Panc1 (cell line): ENCODE results near the gene CDK5RAP2. TPM values are rescaled to one million over a fixed set of nuclear protein-coding genes. Genes with fewer than 3 reads are reported as not detected.
A peak's percentile ranks its signal among the peaks of the same experiment; 100 is the strongest.

Experiments used
- ATAC-seq: fragments of 200-7000 bp; cut with Tn5 transposase; 2 replicates; pipeline ENCODE4 v1.9.1; 2020; ENCODE audit warnings: mild to moderate bottlenecking, moderate library complexity
- BruUV-seq: library from RNA; stranded (reverse); fragments of 400-500 nt; replicated peaks from 2 replicates; lab custom pipeline; 2021; lab: Mats Ljungman, UMichigan
- CTCF ChIA-PET: fragments of 300-600 bp; sonication (Branson Sonifier 250); formaldehyde crosslinking; loops from one replicate; lab custom pipeline; 2022; ENCODE audit warnings: antibody characterized with exemption; lab: Charles Lee
- POLR2A ChIA-PET: fragments of 300-600 bp; sonication (Branson Sonifier 250); formaldehyde crosslinking; loops from one replicate; lab custom pipeline; 2022; ENCODE audit warnings: antibody characterized with exemption; lab: Charles Lee
- DNase-seq: peaks from one replicate; pipeline ENCODE4 v3.0.0-alpha.2; 2010; ENCODE audit warnings: low read depth, low spot score
- H3K27ac ChIP-seq: 2 replicates; pipeline ENCODE4 v1.5.1; 2011; ENCODE audit warnings: mild to moderate bottlenecking, low read length, inconsistent platforms
- H3K27me3 ChIP-seq: fragments of 200-500 bp; sonication (Bioruptor generic); 2 replicates; pipeline ENCODE4 v1.6.0; 2014; ENCODE audit warnings: low read length, inconsistent platforms; ENCODE audit not compliant: control insufficient read depth, insufficient read depth
- H3K36me3 ChIP-seq: fragments of 200-500 bp; sonication (Bioruptor generic); 2 replicates; pipeline ENCODE4 v1.5.1; 2014; ENCODE audit warnings: inconsistent platforms, mild to moderate bottlenecking, low read length, moderate library complexity; ENCODE audit not compliant: control insufficient read depth, insufficient read depth
- H3K4me1 ChIP-seq: 2 replicates; pipeline ENCODE4 v1.5.1; 2011; ENCODE audit warnings: inconsistent platforms, mild to moderate bottlenecking, low read length, moderate library complexity; ENCODE audit not compliant: control insufficient read depth, insufficient read depth
- H3K4me3 ChIP-seq, 2 experiments: 2 replicates each; pipeline ENCODE4 v1.5.1; 2011 to 2012; ENCODE audit warnings: low read depth in 2 of 2, low read length in 2 of 2, mild to moderate bottlenecking in 2 of 2, inconsistent platforms in 1 of 2, moderate library complexity in 1 of 2
- H3K9me3 ChIP-seq: fragments of 200-500 bp; sonication (Bioruptor generic); 2 replicates; pipeline ENCODE4 v1.5.1; 2014; ENCODE audit warnings: low read depth, mild to moderate bottlenecking, inconsistent platforms, low read length, moderate library complexity; ENCODE audit not compliant: control insufficient read depth, insufficient read depth
- CTCF ChIP-seq: fragments of 450-650 bp; IDR thresholded peaks from 2 replicates; pipeline ENCODE4 v1.5.1; 2017; ENCODE audit warnings: mild to moderate bottlenecking
- POLR2AphosphoS5 ChIP-seq: IDR thresholded peaks from 2 replicates; pipeline ENCODE4 v1.6.1; 2012; ENCODE audit warnings: mild to moderate bottlenecking, low read depth, low read length, moderate library complexity
- SIN3A ChIP-seq: IDR thresholded peaks from 2 replicates; pipeline ENCODE4 v1.6.1; 2012; ENCODE audit warnings: low read depth, mild to moderate bottlenecking, low read length, moderate library complexity, borderline replicate concordance; ENCODE audit not compliant: insufficient read depth
- TCF7L2 ChIP-seq: IDR thresholded peaks from 2 replicates; pipeline ENCODE4 v1.6.1; 2011; ENCODE audit warnings: mild to moderate bottlenecking, low read depth, low read length, inconsistent platforms
- in situ Hi-C: cut with HindIII; loops from 2 replicates; pipeline ENCODE4 v1.10.0; 2016; ENCODE audit warnings: low sequenced_read_pairs, low pct_unique_long_range_greater_than_20kb
- intact Hi-C: fragments of 100-400 bp; cut with micrococcal nuclease; formaldehyde crosslinking; loops from one replicate; pipeline ENCODE4 v1.10.0; 2022; ENCODE audit not compliant: unreplicated experiment
- total RNA-seq: library from RNA; stranded (reverse); gene quantifications from one replicate; pipeline ENCODE4 v1.2.1, GENCODE V29; 2021; ENCODE audit not compliant: unreplicated experiment
- TF ChIP-seq, protein P1 (sequence below), 2 experiments: IDR thresholded peaks; 2 replicates each; pipeline ENCODE4 v1.6.1; 2011 to 2012; ENCODE audit warnings: low read depth in 2 of 2, control low read depth in 1 of 2, low read length in 1 of 2, mild to moderate bottlenecking in 1 of 2, moderate library complexity in 1 of 2; ENCODE audit not compliant: insufficient read depth in 1 of 2

The CDK5RAP2 gene
- total RNA-seq, 1 experiment from 2014 or later: 47.7 TPM

DNA sequence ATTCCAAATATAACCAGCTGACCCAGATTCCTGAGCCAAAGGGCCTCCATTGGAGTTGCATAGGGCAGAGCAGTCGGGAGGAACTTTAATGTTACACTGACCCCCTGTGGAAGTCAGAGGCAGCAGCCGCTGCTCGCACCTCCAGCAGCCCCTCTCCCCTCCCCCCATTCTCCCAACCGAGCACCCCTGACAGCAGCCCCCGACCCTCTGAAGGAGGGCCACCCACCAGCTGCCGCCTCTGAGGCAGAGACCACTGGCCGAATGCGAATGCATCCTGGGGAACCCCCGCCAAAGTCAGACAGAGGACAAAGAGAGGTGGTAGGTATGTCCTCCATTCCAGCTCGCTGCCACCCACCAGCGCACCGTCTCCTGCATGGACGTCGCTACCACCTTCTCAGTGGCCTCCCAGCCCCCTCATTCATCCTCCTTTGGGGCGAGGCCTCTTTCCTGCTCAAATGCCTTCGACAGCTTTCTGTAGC is 231.0 kb downstream of the CDK5RAP2 start:
- no TSS peak for BruUV-seq
- no peaks in the 10 kb centered on the region for H3K36me3 ChIP-seq
- TF ChIP-seq CTCF (peak; percentile 76), TCF7L2 (no peak), SIN3A (no peak), POLR2AphosphoS5 (no peak)
- TF ChIP-seq, protein P1, sequence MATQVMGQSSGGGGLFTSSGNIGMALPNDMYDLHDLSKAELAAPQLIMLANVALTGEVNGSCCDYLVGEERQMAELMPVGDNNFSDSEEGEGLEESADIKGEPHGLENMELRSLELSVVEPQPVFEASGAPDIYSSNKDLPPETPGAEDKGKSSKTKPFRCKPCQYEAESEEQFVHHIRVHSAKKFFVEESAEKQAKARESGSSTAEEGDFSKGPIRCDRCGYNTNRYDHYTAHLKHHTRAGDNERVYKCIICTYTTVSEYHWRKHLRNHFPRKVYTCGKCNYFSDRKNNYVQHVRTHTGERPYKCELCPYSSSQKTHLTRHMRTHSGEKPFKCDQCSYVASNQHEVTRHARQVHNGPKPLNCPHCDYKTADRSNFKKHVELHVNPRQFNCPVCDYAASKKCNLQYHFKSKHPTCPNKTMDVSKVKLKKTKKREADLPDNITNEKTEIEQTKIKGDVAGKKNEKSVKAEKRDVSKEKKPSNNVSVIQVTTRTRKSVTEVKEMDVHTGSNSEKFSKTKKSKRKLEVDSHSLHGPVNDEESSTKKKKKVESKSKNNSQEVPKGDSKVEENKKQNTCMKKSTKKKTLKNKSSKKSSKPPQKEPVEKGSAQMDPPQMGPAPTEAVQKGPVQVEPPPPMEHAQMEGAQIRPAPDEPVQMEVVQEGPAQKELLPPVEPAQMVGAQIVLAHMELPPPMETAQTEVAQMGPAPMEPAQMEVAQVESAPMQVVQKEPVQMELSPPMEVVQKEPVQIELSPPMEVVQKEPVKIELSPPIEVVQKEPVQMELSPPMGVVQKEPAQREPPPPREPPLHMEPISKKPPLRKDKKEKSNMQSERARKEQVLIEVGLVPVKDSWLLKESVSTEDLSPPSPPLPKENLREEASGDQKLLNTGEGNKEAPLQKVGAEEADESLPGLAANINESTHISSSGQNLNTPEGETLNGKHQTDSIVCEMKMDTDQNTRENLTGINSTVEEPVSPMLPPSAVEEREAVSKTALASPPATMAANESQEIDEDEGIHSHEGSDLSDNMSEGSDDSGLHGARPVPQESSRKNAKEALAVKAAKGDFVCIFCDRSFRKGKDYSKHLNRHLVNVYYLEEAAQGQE (IDR thresholded peaks at IDR 0.05; ENCODE audit: insufficient read depth in 1 of 2, low read depth in 2 of 2, low read length in 1 of 2): no peak
- no peaks in the 10 kb centered on the region for H3K27me3 ChIP-seq
- no peaks in the 10 kb centered on the region for H3K9me3 ChIP-seq
- ChIA-PET POLR2A (no interaction called here), CTCF (no interaction called here)
- ATAC-seq: peak; percentile 83
- no peak overlapping the region for H3K27ac ChIP-seq
- intact Hi-C loops (loop anchor here (5.0 to 10.0 kb wide), 2 partner anchors 384 to 792 kb away; no protein-coding TSS in a partner anchor), in situ Hi-C loops (no loop called here)
- no peak for DNase-seq
- no peak overlapping the region for H3K4me3 ChIP-seq
- H3K4me1 ChIP-seq: no peaks in the 10 kb centered on the region

DNA sequence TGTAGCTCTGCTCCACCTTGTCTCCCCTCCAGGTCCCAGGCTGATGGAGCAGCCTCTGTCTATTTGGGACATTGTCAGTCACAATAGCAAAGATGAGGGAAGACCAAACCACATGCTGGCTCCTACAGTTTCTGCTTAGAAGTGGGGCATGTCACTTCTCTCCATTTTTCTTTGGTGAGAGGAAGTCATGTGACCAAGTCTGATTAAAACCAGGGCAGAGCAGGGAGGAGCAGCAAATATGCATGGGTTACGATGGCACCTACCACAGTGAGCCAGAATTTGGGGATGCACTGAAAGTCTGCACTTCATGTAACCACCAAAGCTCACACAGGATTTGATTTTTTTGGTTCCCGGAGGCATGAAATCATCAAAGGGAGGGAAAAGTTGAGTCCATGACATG is 234.6 kb downstream of the CDK5RAP2 start:
- Histone ChIP-seq H3K4me3 (no peak overlapping the region), H3K4me1 (no peaks in the 10 kb centered on the region), H3K9me3 (no peaks in the 10 kb centered on the region), H3K36me3 (no peaks in the 10 kb centered on the region), H3K27me3 (peaks cover 2% of the 10 kb centered on the region; the same call in 1 of the 2 replicates), H3K27ac (no peak overlapping the region)
- ATAC-seq (no peak), DNase-seq (no peak)
- CTCF ChIA-PET: no interaction called here
- POLR2A ChIA-PET: no interaction called here
- in situ Hi-C loops: no loop called here
- intact Hi-C loops: loop anchor here (5.0 to 10.0 kb wide), 2 partner anchors 381 to 788 kb away; no protein-coding TSS in a partner anchor
- no TSS peak for BruUV-seq
- TF ChIP-seq SIN3A (no peak), TCF7L2 (no peak)
- TF ChIP-seq, protein P1 (IDR thresholded peaks at IDR 0.05; ENCODE audit: insufficient read depth in 1 of 2, low read depth in 2 of 2, low read length in 1 of 2): no peak
